Chondrocyte (in vitro differentiated cells): ENCODE results near the gene CXCL5. TPM values are rescaled to one million over a fixed set of nuclear protein-coding genes. Genes with fewer than 3 reads are reported as not detected.

Experiments used
- DNase-seq: peaks from one replicate; pipeline ENCODE4 v3.0.0; 2021; ENCODE audit warnings: mixed read lengths, low spot score
- H3K27ac Mint-ChIP-seq: one replicate; pipeline ENCODE4 v1.8.0; 2021; ENCODE audit warnings: mild to moderate bottlenecking, moderate library complexity, mixed read lengths; ENCODE audit not compliant: unreplicated experiment
- H3K27me3 Mint-ChIP-seq: 2 replicates; pipeline ENCODE4 v1.8.0; 2021; ENCODE audit warnings: low read depth, mixed read lengths
- H3K36me3 Mint-ChIP-seq: 2 replicates; pipeline ENCODE4 v1.8.0; 2021; ENCODE audit warnings: low read depth, mixed read lengths
- H3K4me1 Mint-ChIP-seq: 2 replicates; pipeline ENCODE4 v1.8.0; 2021; ENCODE audit warnings: low read depth, mild to moderate bottlenecking, mixed read lengths
- H3K4me3 Mint-ChIP-seq: one replicate; pipeline ENCODE4 v1.8.0; 2021; ENCODE audit warnings: mild to moderate bottlenecking, moderate library complexity, mixed read lengths; ENCODE audit not compliant: unreplicated experiment
- H3K9me3 Mint-ChIP-seq: 2 replicates; pipeline ENCODE4 v1.8.0; 2021; ENCODE audit warnings: low read depth, mixed read lengths
- CTCF ChIP-seq: fragments of 200-600 bp; sonication (generic); IDR thresholded peaks from 2 replicates; pipeline ENCODE4 v1.5.0; 2021; ENCODE audit warnings: antibody characterized with exemption, mild to moderate bottlenecking, moderate library complexity
- total RNA-seq: library from RNA; stranded (reverse); gene quantifications from 3 replicates; pipeline ENCODE4 v1.2.1, GENCODE V29; 2021

Gene CXCL5
- total RNA-seq, 1 donor from 2014 or later: not detected

- no peak overlapping the region for H3K27ac Mint-ChIP-seq
- no peak overlapping the region for H3K4me3 Mint-ChIP-seq
- no peak for DNase-seq
- H3K36me3 Mint-ChIP-seq: no peaks in the 10 kb centered on the region
- H3K27me3 Mint-ChIP-seq: peaks cover 38% of the 10 kb centered on the region
- TF ChIP-seq CTCF: no peak
- H3K4me1 Mint-ChIP-seq: no peaks in the 10 kb centered on the region
- H3K9me3 Mint-ChIP-seq: no peaks in the 10 kb centered on the region
Observed at GRCh38 chr4:74016068-74016467, 17.6 kb upstream of the CXCL5 start.

- no peak overlapping the region for H3K27ac Mint-ChIP-seq
- peaks cover 1% of the 10 kb centered on the region for H3K36me3 Mint-ChIP-seq
- H3K27me3 Mint-ChIP-seq: peaks cover 42% of the 10 kb centered on the region
- H3K4me1 Mint-ChIP-seq: no peaks in the 10 kb centered on the region
- peaks cover 7% of the 10 kb centered on the region for H3K9me3 Mint-ChIP-seq
- no peak for DNase-seq
- TF ChIP-seq CTCF: no peak
- H3K4me3 Mint-ChIP-seq: no peak overlapping the region
Observed at GRCh38 chr4:74015126-74015780, 16.8 kb upstream of the CXCL5 start.

- DNase-seq: no peak
- Mint-ChIP-seq H3K9me3 (peaks cover 7% of the 10 kb centered on the region), H3K4me1 (no peaks in the 10 kb centered on the region)
Observed at GRCh38 chr4:74014332-74014731, 15.9 kb upstream of the CXCL5 start.

GRCh38 chr4:74013264-74013663 is 14.8 kb upstream of the CXCL5 start:
- no peak for DNase-seq
- peaks cover 35% of the 10 kb centered on the region for H3K27me3 Mint-ChIP-seq
- no peaks in the 10 kb centered on the region for H3K4me1 Mint-ChIP-seq
- no peak overlapping the region for H3K4me3 Mint-ChIP-seq
- no peak for TF ChIP-seq CTCF
- H3K36me3 Mint-ChIP-seq: peaks cover 1% of the 10 kb centered on the region
- H3K27ac Mint-ChIP-seq: no peak overlapping the region
- H3K9me3 Mint-ChIP-seq: peaks cover 7% of the 10 kb centered on the region

More at GRCh38 chr4:74014332-74014731, 15.9 kb upstream of the CXCL5 start:
- Mint-ChIP-seq H3K36me3 (peaks cover 1% of the 10 kb centered on the region), H3K4me3 (no peak overlapping the region), H3K27ac (no peak overlapping the region), H3K27me3 (peaks cover 39% of the 10 kb centered on the region)
- TF ChIP-seq CTCF: no peak

GRCh38 chr4:74012130-74012529 is 13.7 kb upstream of the CXCL5 start:
- Mint-ChIP-seq H3K27ac (no peak overlapping the region), H3K4me1 (no peaks in the 10 kb centered on the region), H3K27me3 (peaks cover 33% of the 10 kb centered on the region), H3K9me3 (peaks cover 7% of the 10 kb centered on the region), H3K4me3 (no peak overlapping the region), H3K36me3 (peaks cover 1% of the 10 kb centered on the region)
- TF ChIP-seq CTCF: no peak
- DNase-seq: no peak
